IPS DF 6.9 (cell line): ENCODE measurements around the gene YDJC.
A peak's percentile ranks its signal among the peaks of the same experiment; 100 is the strongest.
"Not testable (repeated sequence)": the region's sequence is repeated elsewhere in the genome, so short reads cannot be mapped to it uniquely, and the experiment has no call there.

ENCODE experiments used
- DNase-seq: peaks from one replicate; pipeline ENCODE4 v3.0.0-alpha.2; 2013; ENCODE audit warnings: low read depth, low spot score
- H3K27ac ChIP-seq: one replicate; pipeline ENCODE4 v1.5.1; 2013; ENCODE audit warnings: low read length, control low read depth
- H3K27me3 ChIP-seq: 2 replicates; pipeline ENCODE4 v1.6.1; 2013; ENCODE audit warnings: mild to moderate bottlenecking, low read length; ENCODE audit not compliant: control insufficient read depth, insufficient read depth
- H3K36me3 ChIP-seq: 2 replicates; pipeline ENCODE4 v1.6.1; 2013; ENCODE audit warnings: low read length; ENCODE audit not compliant: control insufficient read depth, insufficient read depth
- H3K4me1 ChIP-seq: 2 replicates; pipeline ENCODE4 v1.6.1; 2013; ENCODE audit warnings: low read length; ENCODE audit not compliant: control insufficient read depth, insufficient read depth
- H3K4me3 ChIP-seq: 2 replicates; pipeline ENCODE4 v1.5.1; 2013; ENCODE audit warnings: mild to moderate bottlenecking, low read length
- H3K9me3 ChIP-seq: 2 replicates; pipeline ENCODE4 v1.6.1; 2013; ENCODE audit warnings: low read length, inconsistent platforms; ENCODE audit not compliant: control insufficient read depth, insufficient read depth
- WGBS: extraction: QIAGEN DNeasy Blood & Tissue Kit; methylation state at CpG from one replicate; pipeline ENCODE4 v1.1.7; 2013; ENCODE audit warnings: mixed read lengths, missing lambda C conversion rate; ENCODE audit not compliant: insufficient read length, insufficient coverage; 5-methylcytosine and 5-hydroxymethylcytosine counted together

YDJC gene

GRCh38 chr22:21641417-21641788, 11.6 kb upstream of the YDJC start:
- Histone ChIP-seq H3K4me3 (peak overlapping the region; percentile 52; the same call in 1 of the 2 replicates), H3K27me3 (no peaks in the 10 kb centered on the region), H3K4me1 (no peaks in the 10 kb centered on the region), H3K27ac (no peak overlapping the region), H3K36me3 (0 out of 2 replicates have a peak, but pooled peaks cover 3% of the 10 kb centered on the region), H3K9me3 (no peaks in the 10 kb centered on the region)
- no CpG with 5 or more reads among the region's 9 CpGs for WGBS
- DNase-seq, result no peak

- no peak for DNase-seq
Measured at GRCh38 chr22:21640810-21641209, 11.0 kb upstream of the YDJC start.

GRCh38 chr22:21639359-21639758, 9.5 kb upstream of the YDJC start:
- no peaks in the 10 kb centered on the region for H3K4me1 ChIP-seq
- WGBS, result no CpG with 5 or more reads among the region's 4 CpGs
- H3K9me3 ChIP-seq, result no peaks in the 10 kb centered on the region
- H3K27me3 ChIP-seq, result no peaks in the 10 kb centered on the region
- H3K27ac ChIP-seq, result no peak overlapping the region
- no peak for DNase-seq
- H3K36me3 ChIP-seq, result 0 out of 2 replicates have a peak, but pooled peaks cover 3% of the 10 kb centered on the region
- no peak overlapping the region for H3K4me3 ChIP-seq

More at GRCh38 chr22:21640810-21641209, 11.0 kb upstream of the YDJC start:
- H3K4me1 ChIP-seq, result no peaks in the 10 kb centered on the region
- no peak overlapping the region for H3K27ac ChIP-seq
- 0 out of 2 replicates have a peak, but pooled peaks cover 3% of the 10 kb centered on the region for H3K36me3 ChIP-seq
- H3K4me3 ChIP-seq, result no peak overlapping the region
- WGBS, result no CpG with 5 or more reads among the region's 5 CpGs
- H3K27me3 ChIP-seq, result no peaks in the 10 kb centered on the region
- H3K9me3 ChIP-seq, result no peaks in the 10 kb centered on the region

GRCh38 chr22:21637450-21637849, 7.6 kb upstream of the YDJC start:
- not testable (repeated sequence) for H3K4me1 ChIP-seq, H3K36me3 ChIP-seq, H3K4me3 ChIP-seq, H3K9me3 ChIP-seq, H3K27me3 ChIP-seq, H3K27ac ChIP-seq, DNase-seq
- WGBS, result no CpG with 5 or more reads among the region's 2 CpGs

GRCh38 chr22:21636629-21637218, 6.9 kb upstream of the YDJC start:
- H3K27ac ChIP-seq, result no peak overlapping the region
- no peaks in the 10 kb centered on the region; the same call in 1 of the 2 replicates for H3K4me1 ChIP-seq
- DNase-seq, result no peak
- no peaks in the 10 kb centered on the region; the same call in 1 of the 2 replicates for H3K36me3 ChIP-seq
- H3K27me3 ChIP-seq, result no peaks in the 10 kb centered on the region
- no peak overlapping the region for H3K4me3 ChIP-seq
- H3K9me3 ChIP-seq, result no peaks in the 10 kb centered on the region
- WGBS, result no CpG with 5 or more reads among the region's 17 CpGs

GRCh38 chr22:21635771-21636510, 6.1 kb upstream of the YDJC start:
- Histone ChIP-seq H3K4me1 (no peaks in the 10 kb centered on the region; the same call in 1 of the 2 replicates), H3K9me3 (no peaks in the 10 kb centered on the region), H3K27ac (no peak overlapping the region), H3K36me3 (no peaks in the 10 kb centered on the region; the same call in 1 of the 2 replicates), H3K4me3 (no peak overlapping the region), H3K27me3 (no peaks in the 10 kb centered on the region)
- no peak for DNase-seq
- WGBS, result no CpG with 5 or more reads among the region's 15 CpGs

GRCh38 chr22:21634844-21635243, 5.0 kb upstream of the YDJC start:
- Histone ChIP-seq H3K9me3 (no peaks in the 10 kb centered on the region), H3K27me3 (no peaks in the 10 kb centered on the region), H3K27ac (no peak overlapping the region), H3K4me1 (no peaks in the 10 kb centered on the region; the same call in 1 of the 2 replicates), H3K36me3 (no peaks in the 10 kb centered on the region; the same call in 1 of the 2 replicates), H3K4me3 (no peak overlapping the region)
- no CpG with 5 or more reads among the region's 19 CpGs for WGBS
- no peak for DNase-seq

GRCh38 chr22:21634081-21634480, 4.3 kb upstream of the YDJC start:
- Histone ChIP-seq H3K4me3 (no peak overlapping the region), H3K4me1 (peaks cover under 1% of the 10 kb centered on the region), H3K27me3 (no peaks in the 10 kb centered on the region), H3K36me3 (no peaks in the 10 kb centered on the region; the same call in 1 of the 2 replicates), H3K27ac (no peak overlapping the region), H3K9me3 (no peaks in the 10 kb centered on the region)
- DNase-seq, result no peak
- WGBS, result no CpG with 5 or more reads among the region's 16 CpGs

- DNase-seq, result no peak
- no peaks in the 10 kb centered on the region for H3K9me3 ChIP-seq
- no CpG with 5 or more reads among the region's 4 CpGs for WGBS
- no peak overlapping the region for H3K27ac ChIP-seq
- peaks cover 5% of the 10 kb centered on the region for H3K4me1 ChIP-seq
- H3K36me3 ChIP-seq, result peaks cover 1% of the 10 kb centered on the region; the same call in 1 of the 2 replicates
- H3K4me3 ChIP-seq, result no peak overlapping the region
- H3K27me3 ChIP-seq, result no peaks in the 10 kb centered on the region
Measured at GRCh38 chr22:21633481-21633880, 3.7 kb upstream of the YDJC start.

GRCh38 chr22:21632931-21633330, 3.1 kb upstream of the YDJC start:
- Histone ChIP-seq H3K4me1 (peaks cover 7% of the 10 kb centered on the region), H3K27me3 (no peaks in the 10 kb centered on the region), H3K9me3 (no peaks in the 10 kb centered on the region), H3K27ac (no peak overlapping the region), H3K4me3 (no peak overlapping the region), H3K36me3 (peaks cover 6% of the 10 kb centered on the region; the same call in 1 of the 2 replicates)
- DNase-seq, result no peak
- no CpG with 5 or more reads among the region's 18 CpGs for WGBS
